ENCODE data around the gene TEX19.
A peak's percentile ranks its signal among the peaks of the same experiment; 100 is the strongest.

Gene TEX19

GRCh38 chr17:82317394-82318168 lies 41.5 kb upstream of the TEX19 start, which contains the start of gene CD7:
CD7 (minus strand) TSS chr17:82317608; CDS start chr17:82317495, 113 bp downstream.
- no peak for DNase-seq (ENCODE audit: insufficient read length)
- TF ChIP-seq POLR2A (IDR thresholded peaks at IDR 0.05; ENCODE audit: low read depth, low read length) (no peak), POLR2AphosphoS5 (IDR thresholded peaks at IDR 0.05; ENCODE audit: low read depth, low read length) (no peak), TAF1 (IDR thresholded peaks at IDR 0.05; ENCODE audit: borderline replicate concordance, low read depth, low read length) (no peak)
- FAIRE-seq = no peak

DNA sequence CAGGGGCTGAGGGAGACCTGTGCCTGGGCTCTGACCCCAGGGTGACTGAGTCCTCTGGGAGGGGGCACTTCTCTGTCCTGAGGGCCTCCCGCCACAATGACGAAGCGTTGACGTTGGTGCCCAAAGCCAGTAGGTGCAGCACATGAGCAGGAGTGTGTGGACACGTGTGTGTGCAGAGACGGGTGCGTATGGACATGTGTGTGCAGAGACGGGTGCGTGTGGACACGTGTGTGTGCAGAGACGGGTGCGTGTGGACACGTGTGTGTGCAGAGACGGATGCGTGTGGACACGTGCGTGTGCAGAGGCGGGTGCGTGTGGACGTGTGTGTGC lies 40.9 kb upstream of the TEX19 start:
- FAIRE-seq = no peak
- no peak for DNase-seq (ENCODE audit: insufficient read length)
- TF ChIP-seq POLR2A (IDR thresholded peaks at IDR 0.05; ENCODE audit: low read depth, low read length) = no peak
- no peak for TF ChIP-seq TAF1 (IDR thresholded peaks at IDR 0.05; ENCODE audit: borderline replicate concordance, low read depth, low read length)
- TF ChIP-seq POLR2AphosphoS5 (IDR thresholded peaks at IDR 0.05; ENCODE audit: low read depth, low read length) = no peak

DNA sequence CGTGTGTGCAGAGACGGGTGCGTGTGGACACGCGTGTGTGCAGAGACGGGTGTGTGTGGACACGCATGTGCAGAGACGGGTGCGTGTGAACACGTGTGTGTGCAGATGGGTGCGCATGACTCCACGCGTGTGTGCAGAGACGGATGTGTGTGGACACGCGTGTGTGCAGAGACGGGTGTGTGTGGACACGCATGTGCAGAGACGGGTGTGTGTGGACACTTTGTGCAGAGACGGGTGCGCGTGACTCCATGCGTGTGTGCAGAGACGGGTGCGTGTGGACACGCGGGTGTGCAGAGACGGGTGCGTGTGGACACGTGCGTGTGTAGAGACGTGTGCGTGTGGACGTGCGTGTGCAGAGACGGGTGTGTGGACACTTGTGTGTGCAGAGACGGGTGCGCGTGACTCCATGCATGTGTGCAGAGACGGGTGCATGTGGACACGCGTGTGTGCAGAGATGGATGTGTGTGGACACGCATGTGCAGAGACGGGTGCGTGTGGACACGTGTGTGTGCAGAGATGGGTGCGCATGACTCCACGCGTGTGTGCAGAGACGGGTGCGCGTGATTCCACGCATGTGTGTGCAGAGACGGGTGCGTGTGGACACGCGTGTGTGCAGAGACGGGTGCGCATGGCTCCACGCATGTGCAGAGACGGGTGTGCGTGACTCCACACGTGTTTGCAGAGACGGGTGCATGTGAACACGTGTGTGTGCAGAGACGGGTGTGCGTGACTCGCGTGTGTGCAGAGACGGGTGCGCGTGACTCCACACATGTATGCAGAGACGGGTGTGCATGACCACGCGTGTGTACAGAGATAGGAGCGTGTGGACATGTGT lies 40.1 kb upstream of the TEX19 start:
- TF ChIP-seq POLR2AphosphoS5 (IDR thresholded peaks at IDR 0.05; ENCODE audit: low read depth, low read length) = no peak
- TF ChIP-seq TAF1 (IDR thresholded peaks at IDR 0.05; ENCODE audit: borderline replicate concordance, low read depth, low read length) = no peak
- no peak for TF ChIP-seq POLR2A (IDR thresholded peaks at IDR 0.05; ENCODE audit: low read depth, low read length)
- FAIRE-seq (no peak), DNase-seq (ENCODE audit: insufficient read length) (no peak)

GRCh38 chr17:82319619-82320062 lies 39.4 kb upstream of the TEX19 start:
- FAIRE-seq = no peak
- no peak for TF ChIP-seq POLR2AphosphoS5 (IDR thresholded peaks at IDR 0.05; ENCODE audit: low read depth, low read length)
- no peak for TF ChIP-seq POLR2A (IDR thresholded peaks at IDR 0.05; ENCODE audit: low read depth, low read length)
- TF ChIP-seq TAF1 (IDR thresholded peaks at IDR 0.05; ENCODE audit: borderline replicate concordance, low read depth, low read length) = no peak
- DNase-seq (ENCODE audit: insufficient read length) = no peak

GRCh38 chr17:82320140-82320840 lies 38.8 kb upstream of the TEX19 start:
- no peak for FAIRE-seq
- no peak for TF ChIP-seq TAF1 (IDR thresholded peaks at IDR 0.05; ENCODE audit: borderline replicate concordance, low read depth, low read length)
- no peak for TF ChIP-seq POLR2AphosphoS5 (IDR thresholded peaks at IDR 0.05; ENCODE audit: low read depth, low read length)
- no peak for TF ChIP-seq POLR2A (IDR thresholded peaks at IDR 0.05; ENCODE audit: low read depth, low read length)

DNA sequence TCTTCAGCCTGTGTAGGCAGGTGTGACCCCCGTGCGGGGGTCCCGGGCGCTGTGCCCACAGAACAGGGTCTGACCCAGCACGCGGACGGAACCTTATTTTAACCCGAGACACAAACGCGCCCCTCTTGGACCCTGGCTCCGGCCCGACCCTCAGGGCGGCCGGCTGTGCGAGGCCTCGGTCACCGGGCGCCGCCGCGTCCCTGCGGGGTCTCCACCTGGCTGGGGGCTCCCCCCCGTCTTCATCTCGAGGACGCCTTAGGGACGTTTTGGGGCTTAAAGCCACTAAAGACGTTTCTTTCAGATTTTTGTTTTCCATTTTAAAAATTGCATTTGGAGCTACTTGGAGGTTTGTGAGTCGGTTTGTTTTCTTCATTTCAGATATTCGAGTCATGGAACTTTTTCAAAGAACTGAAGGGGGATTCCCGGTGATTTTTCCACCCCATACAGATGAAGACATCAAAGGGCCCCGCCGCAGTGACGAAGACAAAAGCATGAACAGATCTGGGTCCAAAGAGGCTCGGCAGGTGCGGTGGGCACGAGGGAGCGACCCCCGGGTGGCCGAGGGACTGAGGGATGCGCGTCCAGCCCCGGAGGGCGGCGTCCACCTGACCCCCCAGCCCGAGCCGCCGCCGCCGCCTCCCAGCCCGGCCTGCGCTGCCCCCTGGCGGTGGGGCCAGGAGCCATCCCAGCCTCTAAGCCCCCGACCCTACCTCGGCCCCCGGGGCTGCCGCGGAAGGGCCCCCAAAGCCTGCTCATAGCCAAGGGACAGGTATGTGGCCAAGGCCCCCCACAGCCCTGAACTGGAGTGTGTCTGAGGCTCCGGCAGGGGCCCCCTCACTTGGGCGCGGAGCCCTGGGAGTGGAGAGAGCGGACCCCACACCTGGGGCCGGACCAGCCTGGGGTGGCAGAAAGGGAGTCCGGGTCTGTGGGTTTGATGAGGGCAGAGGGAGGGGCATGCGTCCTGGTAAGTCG lies 37.8 kb upstream of the TEX19 start:
- no peak for TF ChIP-seq POLR2A (IDR thresholded peaks at IDR 0.05; ENCODE audit: low read depth, low read length)
- no peak for TF ChIP-seq TAF1 (IDR thresholded peaks at IDR 0.05; ENCODE audit: borderline replicate concordance, low read depth, low read length)
- no peak for TF ChIP-seq POLR2AphosphoS5 (IDR thresholded peaks at IDR 0.05; ENCODE audit: low read depth, low read length)
- FAIRE-seq (no peak), DNase-seq (ENCODE audit: insufficient read length) (peak; percentile 85)

More at GRCh38 chr17:82320140-82320840, 38.8 kb upstream of the TEX19 start:
- no peak for DNase-seq (ENCODE audit: insufficient read length)

- no peak for FAIRE-seq
- no peak for TF ChIP-seq TAF1 (IDR thresholded peaks at IDR 0.05; ENCODE audit: borderline replicate concordance, low read depth, low read length)
- no peak for TF ChIP-seq POLR2A (IDR thresholded peaks at IDR 0.05; ENCODE audit: low read depth, low read length)
- no peak for TF ChIP-seq POLR2AphosphoS5 (IDR thresholded peaks at IDR 0.05; ENCODE audit: low read depth, low read length)
- DNase-seq (ENCODE audit: insufficient read length) = no peak
Observed at GRCh38 chr17:82321947-82322466, 37.0 kb upstream of the TEX19 start.

GRCh38 chr17:82322526-82323453 lies 36.3 kb upstream of the TEX19 start:
- no peak for FAIRE-seq
- TF ChIP-seq TAF1 (IDR thresholded peaks at IDR 0.05; ENCODE audit: borderline replicate concordance, low read depth, low read length) (no peak), POLR2A (IDR thresholded peaks at IDR 0.05; ENCODE audit: low read depth, low read length) (no peak), POLR2AphosphoS5 (IDR thresholded peaks at IDR 0.05; ENCODE audit: low read depth, low read length) (no peak)

DNA sequence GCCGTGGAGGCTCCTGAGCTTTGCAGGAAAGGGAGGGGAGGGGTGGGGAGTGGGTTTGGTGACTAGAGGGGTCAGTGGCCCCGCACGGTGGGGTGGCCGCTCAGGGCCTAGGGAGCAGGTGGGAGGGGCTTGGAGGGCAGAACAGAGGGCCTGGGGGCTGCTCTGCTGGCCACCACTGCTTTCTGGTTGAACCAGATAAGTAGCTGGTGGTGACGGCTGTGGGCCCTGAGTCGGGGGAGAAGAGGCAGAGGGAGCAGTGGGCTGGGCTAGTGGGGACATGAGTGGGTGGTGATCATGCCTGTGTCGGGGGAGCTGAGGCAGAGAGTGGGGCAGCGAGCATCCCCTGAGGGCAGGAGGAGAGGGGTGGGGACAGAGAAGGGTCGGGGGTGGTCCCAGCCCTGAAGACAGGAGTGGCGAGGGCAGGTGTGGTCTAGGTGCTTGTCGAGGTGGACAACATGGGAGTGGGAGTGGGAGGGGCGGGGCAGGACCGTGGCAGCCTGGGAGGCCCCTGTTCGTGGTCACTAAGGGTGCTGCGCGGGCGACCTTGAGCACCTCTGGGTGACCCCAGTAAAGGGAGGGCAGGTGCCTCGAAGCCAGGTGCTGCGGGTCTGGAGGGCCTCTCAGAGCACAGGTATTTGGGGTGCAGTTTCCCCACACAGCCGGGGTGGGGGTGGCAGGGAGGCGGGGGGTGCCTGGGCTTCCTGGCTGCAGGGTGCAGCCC lies 35.4 kb upstream of the TEX19 start:
- TF ChIP-seq POLR2AphosphoS5 (IDR thresholded peaks at IDR 0.05; ENCODE audit: low read depth, low read length) (no peak), TAF1 (IDR thresholded peaks at IDR 0.05; ENCODE audit: borderline replicate concordance, low read depth, low read length) (no peak), POLR2A (IDR thresholded peaks at IDR 0.05; ENCODE audit: low read depth, low read length) (no peak)
- no peak for DNase-seq (ENCODE audit: insufficient read length)
- no peak for FAIRE-seq

More at GRCh38 chr17:82322526-82323453, 36.3 kb upstream of the TEX19 start:
- DNase-seq (ENCODE audit: insufficient read length) = no peak

All from GM12892 (cell line).